ENCODE results near the gene ATP1A1. TPM values are rescaled to one million over a fixed set of nuclear protein-coding genes. Genes with fewer than 3 reads are reported as not detected.

The ATP1A1 gene
- total and polyA plus RNA-seq, 2 experiments from 2014 or later = 117 to 202 TPM

DNA sequence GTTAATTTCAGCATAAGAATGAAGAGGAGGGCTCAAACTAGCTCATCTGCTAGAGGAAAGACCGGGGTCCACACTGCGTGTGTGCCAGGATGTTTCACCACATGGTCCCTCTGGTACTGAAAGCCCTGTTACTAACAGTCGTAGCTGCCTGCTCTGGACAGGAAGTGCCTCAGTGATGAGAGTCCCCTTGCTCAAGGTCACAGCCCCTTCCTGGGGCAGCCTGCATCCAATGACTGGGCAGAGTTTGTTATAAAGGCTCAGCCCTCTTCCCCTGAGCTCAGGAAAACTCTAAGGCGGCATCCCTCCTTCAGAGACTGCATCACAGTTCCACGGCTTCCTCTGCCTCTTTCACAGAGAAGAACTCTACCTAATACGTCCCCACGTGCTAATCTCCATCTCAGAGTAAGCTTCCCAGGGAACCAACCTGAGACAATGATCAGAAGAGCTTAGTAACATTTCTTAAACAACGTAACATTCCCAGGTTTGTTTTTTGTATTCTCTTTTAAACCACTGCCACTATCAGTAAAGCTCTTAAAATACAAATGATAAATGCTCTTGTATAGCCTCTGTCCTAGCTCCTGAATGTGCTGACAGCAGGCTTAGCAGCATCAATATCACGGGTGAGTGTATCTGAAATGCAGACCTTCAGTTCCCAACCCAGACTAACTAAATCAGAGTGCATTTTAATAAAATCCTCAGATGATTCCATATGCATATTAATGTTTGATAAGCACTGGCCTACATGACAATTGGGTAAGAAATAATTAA is 38.0 kb upstream of the ATP1A1 start:
- peak; percentile 96 for ATAC-seq
- Histone ChIP-seq H4K20me1 (replicated peaks; ENCODE audit: insufficient read depth) (no peaks in the 10 kb centered on the region), H2AFZ (peak overlapping the region; percentile 85), H3K4me3 (no peak overlapping the region), H3K4me1 (ENCODE audit: insufficient read depth) (peaks cover 13% of the 10 kb centered on the region), H3K9me2 (ENCODE audit: insufficient read depth) (0 out of 2 replicates have a peak, but pooled peaks cover 3% of the 10 kb centered on the region), H3K27ac (ENCODE audit: low read depth) (no peak overlapping the region), H3F3A (replicated peaks; ENCODE audit: low read depth) (no peaks in the 10 kb centered on the region), H3K36me3 (ENCODE audit: insufficient read depth) (no peaks in the 10 kb centered on the region), H3K4me2 (peak overlapping the region; percentile 16; the same call in 1 of the 2 replicates), H3K27me3 (ENCODE audit: insufficient read depth) (no peaks in the 10 kb centered on the region), H3K79me2 (replicated peaks; ENCODE audit: insufficient read depth) (no peaks in the 10 kb centered on the region)
- H3K4me3 Mint-ChIP-seq = no peak overlapping the region
- H3K27me3 Mint-ChIP-seq (ENCODE audit: insufficient read depth, low read depth, poor library complexity) = peaks cover 4% of the 10 kb centered on the region
- TF ChIP-seq EZH2phosphoT487 (IDR thresholded peaks at IDR 0.05; ENCODE audit: unreplicated experiment) (no peak), POLR2AphosphoS5 (IDR thresholded peaks at IDR 0.05; ENCODE audit: low read depth) (no peak), CREB1 (CRISPR knock-in tag; IDR thresholded peaks at IDR 0.05; ENCODE audit: low read depth) (no peak), NANOG (IDR thresholded peaks at IDR 0.05; ENCODE audit: borderline replicate concordance) (no peak)
- TF ChIP-seq, protein P1, sequence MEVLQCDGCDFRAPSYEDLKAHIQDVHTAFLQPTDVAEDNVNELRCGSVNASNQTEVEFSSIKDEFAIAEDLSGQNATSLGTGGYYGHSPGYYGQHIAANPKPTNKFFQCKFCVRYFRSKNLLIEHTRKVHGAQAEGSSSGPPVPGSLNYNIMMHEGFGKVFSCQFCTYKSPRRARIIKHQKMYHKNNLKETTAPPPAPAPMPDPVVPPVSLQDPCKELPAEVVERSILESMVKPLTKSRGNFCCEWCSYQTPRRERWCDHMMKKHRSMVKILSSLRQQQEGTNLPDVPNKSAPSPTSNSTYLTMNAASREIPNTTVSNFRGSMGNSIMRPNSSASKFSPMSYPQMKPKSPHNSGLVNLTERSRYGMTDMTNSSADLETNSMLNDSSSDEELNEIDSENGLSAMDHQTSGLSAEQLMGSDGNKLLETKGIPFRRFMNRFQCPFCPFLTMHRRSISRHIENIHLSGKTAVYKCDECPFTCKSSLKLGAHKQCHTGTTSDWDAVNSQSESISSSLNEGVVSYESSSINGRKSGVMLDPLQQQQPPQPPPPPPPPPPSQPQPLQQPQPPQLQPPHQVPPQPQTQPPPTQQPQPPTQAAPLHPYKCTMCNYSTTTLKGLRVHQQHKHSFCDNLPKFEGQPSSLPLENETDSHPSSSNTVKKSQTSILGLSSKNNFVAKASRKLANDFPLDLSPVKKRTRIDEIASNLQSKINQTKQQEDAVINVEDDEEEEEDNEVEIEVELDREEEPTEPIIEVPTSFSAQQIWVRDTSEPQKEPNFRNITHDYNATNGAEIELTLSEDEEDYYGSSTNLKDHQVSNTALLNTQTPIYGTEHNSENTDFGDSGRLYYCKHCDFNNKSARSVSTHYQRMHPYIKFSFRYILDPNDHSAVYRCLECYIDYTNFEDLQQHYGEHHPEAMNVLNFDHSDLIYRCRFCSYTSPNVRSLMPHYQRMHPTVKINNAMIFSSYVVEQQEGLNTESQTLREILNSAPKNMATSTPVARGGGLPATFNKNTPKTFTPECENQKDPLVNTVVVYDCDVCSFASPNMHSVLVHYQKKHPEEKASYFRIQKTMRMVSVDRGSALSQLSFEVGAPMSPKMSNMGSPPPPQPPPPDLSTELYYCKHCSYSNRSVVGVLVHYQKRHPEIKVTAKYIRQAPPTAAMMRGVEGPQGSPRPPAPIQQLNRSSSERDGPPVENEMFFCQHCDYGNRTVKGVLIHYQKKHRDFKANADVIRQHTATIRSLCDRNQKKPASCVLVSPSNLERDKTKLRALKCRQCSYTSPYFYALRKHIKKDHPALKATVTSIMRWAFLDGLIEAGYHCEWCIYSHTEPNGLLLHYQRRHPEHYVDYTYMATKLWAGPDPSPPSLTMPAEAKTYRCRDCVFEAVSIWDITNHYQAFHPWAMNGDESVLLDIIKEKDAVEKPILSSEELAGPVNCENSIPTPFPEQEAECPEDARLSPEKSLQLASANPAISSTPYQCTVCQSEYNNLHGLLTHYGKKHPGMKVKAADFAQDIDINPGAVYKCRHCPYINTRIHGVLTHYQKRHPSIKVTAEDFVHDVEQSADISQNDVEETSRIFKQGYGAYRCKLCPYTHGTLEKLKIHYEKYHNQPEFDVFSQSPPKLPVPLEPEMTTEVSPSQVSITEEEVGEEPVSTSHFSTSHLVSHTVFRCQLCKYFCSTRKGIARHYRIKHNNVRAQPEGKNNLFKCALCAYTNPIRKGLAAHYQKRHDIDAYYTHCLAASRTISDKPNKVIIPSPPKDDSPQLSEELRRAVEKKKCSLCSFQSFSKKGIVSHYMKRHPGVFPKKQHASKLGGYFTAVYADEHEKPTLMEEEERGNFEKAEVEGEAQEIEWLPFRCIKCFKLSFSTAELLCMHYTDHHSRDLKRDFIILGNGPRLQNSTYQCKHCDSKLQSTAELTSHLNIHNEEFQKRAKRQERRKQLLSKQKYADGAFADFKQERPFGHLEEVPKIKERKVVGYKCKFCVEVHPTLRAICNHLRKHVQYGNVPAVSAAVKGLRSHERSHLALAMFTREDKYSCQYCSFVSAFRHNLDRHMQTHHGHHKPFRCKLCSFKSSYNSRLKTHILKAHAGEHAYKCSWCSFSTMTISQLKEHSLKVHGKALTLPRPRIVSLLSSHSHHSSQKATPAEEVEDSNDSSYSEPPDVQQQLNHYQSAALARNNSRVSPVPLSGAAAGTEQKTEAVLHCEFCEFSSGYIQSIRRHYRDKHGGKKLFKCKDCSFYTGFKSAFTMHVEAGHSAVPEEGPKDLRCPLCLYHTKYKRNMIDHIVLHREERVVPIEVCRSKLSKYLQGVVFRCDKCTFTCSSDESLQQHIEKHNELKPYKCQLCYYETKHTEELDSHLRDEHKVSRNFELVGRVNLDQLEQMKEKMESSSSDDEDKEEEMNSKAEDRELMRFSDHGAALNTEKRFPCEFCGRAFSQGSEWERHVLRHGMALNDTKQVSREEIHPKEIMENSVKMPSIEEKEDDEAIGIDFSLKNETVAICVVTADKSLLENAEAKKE (CRISPR knock-in tag; IDR thresholded peaks at IDR 0.05) = no peak
- TF ChIP-seq, protein P2, sequence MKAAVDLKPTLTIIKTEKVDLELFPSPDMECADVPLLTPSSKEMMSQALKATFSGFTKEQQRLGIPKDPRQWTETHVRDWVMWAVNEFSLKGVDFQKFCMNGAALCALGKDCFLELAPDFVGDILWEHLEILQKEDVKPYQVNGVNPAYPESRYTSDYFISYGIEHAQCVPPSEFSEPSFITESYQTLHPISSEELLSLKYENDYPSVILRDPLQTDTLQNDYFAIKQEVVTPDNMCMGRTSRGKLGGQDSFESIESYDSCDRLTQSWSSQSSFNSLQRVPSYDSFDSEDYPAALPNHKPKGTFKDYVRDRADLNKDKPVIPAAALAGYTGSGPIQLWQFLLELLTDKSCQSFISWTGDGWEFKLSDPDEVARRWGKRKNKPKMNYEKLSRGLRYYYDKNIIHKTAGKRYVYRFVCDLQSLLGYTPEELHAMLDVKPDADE (IDR thresholded peaks at IDR 0.05) = no peak
- H3K27ac Mint-ChIP-seq = peak overlapping the region; percentile 18; the same call in 1 of the 2 replicates
- DNase-seq (ENCODE audit: low spot score) = peak; percentile 56
- H3K4me1 Mint-ChIP-seq = peaks cover 24% of the 10 kb centered on the region
- H3K9me3 Mint-ChIP-seq = no peaks in the 10 kb centered on the region; the same call in 2 of the 3 replicates
- H3K36me3 Mint-ChIP-seq (ENCODE audit: low read depth) = no peaks in the 10 kb centered on the region
